Inflammatory macrophage (primary cell): ENCODE measurements around the gene SNAP23.
"Not testable (repeated sequence)": the region's sequence is repeated elsewhere in the genome, so short reads cannot be mapped to it uniquely, and the experiment has no call there.

ENCODE experiments used
- DNase-seq, 2 donors: peaks; one replicate each; pipeline ENCODE4 v3.0.0-alpha.2; 2020 to 2022

Gene SNAP23

DNA sequence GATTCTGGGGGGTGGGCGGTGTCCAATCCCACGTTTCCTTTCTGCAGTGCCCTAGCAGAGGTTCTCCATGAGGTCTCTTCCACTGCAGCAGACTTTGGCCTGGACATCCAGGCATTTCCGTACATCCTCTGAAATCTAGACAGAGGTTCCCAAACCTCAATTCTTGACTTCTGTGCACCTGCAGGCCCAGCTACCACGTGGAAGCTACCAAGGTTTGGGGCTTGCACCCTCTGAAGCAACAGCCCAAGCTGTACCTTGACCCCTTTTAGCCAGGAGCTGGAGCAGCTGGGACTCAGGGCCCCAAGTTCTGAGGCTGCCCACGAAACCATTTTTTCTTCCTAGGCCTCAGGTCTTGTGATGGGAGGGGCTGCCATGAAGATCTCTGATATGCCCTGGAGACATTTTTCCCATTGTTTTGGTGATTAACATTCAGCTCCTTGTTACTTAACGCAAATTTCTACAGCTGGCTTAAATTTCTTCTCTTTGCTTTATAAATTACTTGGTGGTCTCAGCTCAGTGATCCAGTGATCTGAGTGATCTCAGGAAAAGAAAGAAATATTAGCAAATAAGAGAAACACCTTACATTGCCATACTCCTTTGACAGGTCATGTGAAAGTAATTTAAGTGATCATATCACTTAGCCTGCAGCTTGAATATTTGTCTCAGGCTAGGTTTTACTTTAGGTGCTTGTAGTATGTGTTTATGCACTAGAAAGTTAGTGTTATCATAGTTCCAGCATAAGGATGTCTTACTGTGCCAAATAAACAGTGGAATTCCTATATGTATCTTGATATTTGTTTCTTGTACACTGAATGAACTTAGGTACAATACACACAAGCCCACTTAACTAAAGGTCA lies 3.0 kb downstream of the SNAP23 start:
- DNase-seq, result no peak

GRCh38 chr15:42499858-42500609 lies 4.6 kb downstream of the SNAP23 start:
- DNase-seq, result peak; percentile 51 to 57

- no peak for DNase-seq
Measured at GRCh38 chr15:42502477-42502876, 7.0 kb downstream of the SNAP23 start.

DNA sequence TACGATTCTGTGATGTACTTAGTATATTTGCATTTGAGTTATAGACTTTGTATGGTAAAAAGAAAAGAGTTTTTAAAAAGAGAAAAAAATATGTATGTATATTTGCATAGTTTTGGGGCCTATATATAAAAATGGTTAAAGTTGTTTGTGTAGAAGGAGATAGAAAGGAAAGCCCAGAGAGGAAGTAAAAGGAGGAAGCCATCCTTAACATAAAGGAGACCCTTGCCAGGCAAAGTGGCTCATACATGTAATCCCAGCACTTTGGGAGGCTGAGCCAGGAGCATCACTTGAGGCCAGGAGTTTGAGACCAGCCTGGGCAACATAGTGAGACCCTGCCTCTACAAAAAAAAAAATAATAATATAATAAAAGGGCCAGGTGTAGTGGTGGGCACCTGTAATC lies 8.4 kb downstream of the SNAP23 start:
- DNase-seq, result no peak

DNA sequence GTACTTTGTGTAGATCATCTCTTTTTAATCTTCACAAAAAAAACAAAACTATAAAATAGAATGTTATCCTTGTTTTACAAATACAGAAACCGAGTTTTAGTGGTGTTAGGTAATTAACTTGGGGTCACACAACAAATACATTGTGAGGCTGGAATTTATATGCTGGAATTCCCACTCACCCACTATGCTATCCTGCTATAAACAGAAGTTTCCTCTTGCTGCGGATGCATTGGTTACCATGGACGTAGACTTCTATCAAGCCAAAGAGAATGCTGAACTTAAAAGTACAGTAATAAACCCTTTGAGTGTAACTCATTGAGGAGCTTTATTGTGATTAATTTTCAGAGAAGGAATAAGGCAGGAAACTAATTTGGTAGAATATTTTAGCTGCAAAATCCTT lies 9.2 kb downstream of the SNAP23 start:
- DNase-seq, result no peak

- DNase-seq, result no peak
Measured at GRCh38 chr15:42507514-42507913, 12.1 kb downstream of the SNAP23 start.

- peak in 1 of 2 donors; percentile 7 for DNase-seq
Measured at GRCh38 chr15:42508263-42508690, 12.8 kb downstream of the SNAP23 start.

DNA sequence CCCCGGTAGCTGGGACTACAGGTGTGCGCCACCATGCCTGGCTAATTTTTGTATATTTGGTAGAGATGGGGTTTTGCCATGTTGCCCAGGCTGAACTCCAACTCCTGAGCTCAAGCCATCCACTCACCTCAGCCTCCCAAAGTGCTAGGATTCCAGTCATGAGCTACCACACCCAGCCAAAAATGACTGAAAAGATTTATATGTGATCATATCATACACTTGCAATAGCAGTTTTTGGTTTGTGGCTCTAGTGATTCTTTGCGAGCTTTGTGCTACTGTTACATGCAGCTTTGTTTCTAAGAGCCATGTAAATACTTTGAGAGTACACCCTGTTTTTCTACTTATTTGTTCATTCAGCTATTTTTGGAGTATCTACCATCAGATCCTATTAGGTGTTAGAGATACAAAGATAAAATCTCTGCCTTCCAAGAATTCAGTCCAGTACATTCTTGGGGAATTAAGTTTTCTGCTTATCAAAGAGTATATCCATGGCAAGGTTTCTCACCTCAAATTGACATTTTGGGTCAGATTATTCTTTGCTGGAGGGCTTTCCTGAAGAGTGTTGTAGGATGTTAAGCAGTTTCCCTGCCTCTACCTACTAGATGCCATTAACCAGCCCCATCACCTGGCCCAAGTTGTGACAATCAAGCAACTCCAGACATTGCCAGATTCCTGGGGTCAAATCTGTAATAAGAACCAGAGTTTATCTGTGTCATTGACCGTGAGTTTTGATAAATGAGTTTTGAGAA lies 15.0 kb downstream of the SNAP23 start:
- DNase-seq, result no peak

GRCh38 chr15:42511007-42511391 lies 15.6 kb downstream of the SNAP23 start:
- DNase-seq, result peak; percentile 54 to 82

DNA sequence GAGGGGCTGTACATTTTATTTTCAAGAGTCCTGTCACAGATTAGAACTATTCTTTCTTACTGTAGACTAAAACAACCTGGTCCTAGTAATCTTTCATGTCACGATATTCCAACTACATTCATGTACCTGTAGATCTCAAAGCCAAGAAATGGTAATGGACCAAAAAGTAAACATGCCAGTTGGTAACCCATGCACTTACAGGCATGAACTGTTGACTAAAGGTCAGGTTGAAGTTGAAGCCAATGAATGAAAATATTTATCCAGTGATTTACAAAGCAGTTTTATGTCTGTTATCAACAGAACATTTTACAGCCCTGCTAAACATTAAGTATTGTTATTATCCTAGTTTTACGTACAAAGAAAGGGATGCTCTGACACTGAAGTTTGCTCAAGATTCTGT lies 27.9 kb downstream of the SNAP23 start:
- no peak for DNase-seq

DNA sequence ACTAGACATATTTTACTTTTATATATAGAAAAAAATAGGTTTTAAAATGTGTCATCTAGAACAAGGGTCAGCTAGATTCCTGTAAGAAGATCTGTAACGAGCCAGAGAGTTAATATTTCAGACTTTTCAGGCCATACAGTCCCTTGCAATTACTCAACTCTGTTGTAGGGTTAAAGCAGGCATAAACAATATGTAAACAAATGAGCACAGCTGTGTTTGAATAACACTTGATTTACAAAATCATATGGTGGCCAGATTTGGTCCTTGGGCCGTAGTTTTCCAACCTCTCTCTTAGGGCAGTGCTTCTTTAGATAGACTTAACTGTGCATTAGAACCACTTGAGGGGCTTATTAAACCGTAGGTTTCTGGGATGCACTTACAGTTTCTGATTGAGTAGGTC lies 33.5 kb downstream of the SNAP23 start:
- no peak for DNase-seq

DNA sequence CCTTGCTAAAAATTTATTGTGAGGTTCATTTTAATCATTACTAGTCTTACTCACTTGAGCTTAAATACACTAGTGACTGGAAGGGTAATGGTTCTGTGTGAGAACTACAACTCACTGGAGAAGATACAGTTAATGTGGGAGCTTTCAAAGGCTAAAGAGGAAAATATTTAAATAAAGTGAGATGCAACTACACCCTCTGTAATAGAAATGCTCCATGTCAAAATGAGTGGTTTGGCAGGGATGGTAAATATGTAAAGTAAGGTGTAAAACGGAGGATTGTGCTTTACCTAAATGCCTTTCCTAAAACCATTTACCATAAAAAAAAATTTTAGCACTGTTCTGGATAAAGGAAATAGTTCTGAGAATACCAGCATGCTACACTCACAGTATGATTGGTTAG lies 37.8 kb downstream of the SNAP23 start:
- DNase-seq, result no peak

DNA sequence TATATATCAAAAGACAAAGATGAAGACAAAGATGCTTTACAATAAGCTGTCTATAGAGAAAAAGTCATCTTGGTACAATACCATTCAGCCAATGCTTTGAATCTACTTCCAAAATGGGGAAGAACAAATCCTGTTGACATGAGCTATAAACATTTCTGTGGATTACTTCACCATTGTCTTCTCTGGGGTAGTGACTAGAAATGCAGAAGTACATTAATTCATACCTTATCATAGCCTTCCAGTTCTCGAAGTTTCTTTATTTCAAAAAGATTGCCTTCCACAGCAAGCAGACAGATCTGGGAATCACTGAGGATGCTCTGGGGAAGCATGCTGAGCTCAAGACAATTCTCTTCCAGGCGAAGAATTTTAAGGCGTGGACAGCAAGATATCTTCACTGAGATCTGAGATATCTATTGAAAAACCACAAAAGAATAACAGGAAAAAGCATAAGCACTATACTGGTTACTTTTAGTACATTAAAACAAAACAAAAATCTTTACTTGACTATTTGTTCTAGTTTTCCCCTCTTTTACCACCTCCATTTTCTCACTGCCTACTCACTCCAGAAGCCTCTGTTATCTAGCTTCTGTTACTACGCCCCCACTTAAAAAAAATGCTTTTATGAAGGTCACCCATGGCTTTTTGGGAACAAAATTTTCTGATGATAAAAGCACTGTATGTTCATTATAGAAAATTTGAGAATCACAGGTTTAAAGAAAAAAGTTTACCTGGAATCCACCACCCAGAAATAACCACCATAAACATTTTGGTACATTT lies 49.6 kb downstream of the SNAP23 start:
- DNase-seq, result peak; percentile 57 to 82

DNA sequence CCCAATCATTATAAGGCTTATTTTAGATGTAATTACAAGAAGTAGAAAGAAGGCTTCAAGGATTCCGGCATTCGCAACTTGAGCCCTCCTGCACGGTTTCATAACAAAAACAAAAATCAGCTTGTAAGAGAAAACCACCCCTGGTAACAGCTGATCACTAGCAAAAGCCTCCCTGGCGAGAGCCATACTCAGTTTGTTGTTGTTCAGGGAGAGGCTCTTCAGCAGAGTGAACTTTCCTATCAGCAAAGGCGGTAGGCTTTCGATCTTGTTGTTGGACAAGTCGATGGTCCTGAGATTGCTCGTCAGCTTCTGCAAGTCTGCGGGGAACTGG lies 52.4 kb downstream of the SNAP23 start:
- DNase-seq, result no peak

GRCh38 chr15:42548249-42549031 lies 53.0 kb downstream of the SNAP23 start, which contains the start of the genes HAUS2 and LRRC57:
Gene HAUS2, plus strand, starts transcription at chr15:42548838. Its CDS starts 35 bp downstream, at chr15:42548873.
Gene LRRC57, minus strand, starts transcription at chr15:42548793. Its CDS starts 359 bp downstream, at chr15:42548434.
- peak; percentile 83 to 89 for DNase-seq

- DNase-seq, result peak; percentile 57 to 62
Measured at GRCh38 chr15:42549032-42549491, 53.6 kb downstream of the SNAP23 start.

DNA sequence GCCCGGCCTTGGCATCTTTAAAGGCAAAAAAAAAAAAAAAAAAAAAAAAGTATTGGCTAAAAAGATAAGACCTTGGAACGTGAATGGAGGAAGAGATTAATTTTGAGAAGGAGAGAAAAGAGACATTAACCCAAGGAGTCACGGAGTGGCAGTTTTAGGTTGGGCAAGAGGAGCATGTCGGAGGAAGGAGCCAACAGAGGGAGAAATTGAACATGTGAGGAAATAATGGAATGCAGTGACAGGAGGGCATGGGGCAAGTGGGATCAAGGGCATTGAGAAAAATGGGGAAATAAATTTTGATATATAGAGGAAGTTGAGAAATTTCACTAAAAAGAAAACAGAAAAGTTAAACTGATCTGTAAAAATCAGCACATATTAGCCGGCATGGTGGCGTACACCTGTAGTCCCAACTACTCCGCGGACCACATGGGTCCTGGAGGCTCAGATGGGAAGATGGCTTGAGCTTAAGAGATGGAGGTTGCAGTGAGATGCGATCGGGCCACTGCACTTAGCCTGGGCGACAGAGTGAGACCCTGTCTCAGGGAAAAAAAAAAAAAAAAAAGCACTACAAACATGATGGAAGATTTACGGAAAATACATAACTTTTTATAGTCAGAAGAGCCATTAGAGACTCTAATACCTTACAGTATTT lies 54.4 kb downstream of the SNAP23 start:
- peak; percentile 56 to 73 for DNase-seq

- no peak for DNase-seq
Measured at GRCh38 chr15:42553554-42553953, 58.1 kb downstream of the SNAP23 start.

DNA sequence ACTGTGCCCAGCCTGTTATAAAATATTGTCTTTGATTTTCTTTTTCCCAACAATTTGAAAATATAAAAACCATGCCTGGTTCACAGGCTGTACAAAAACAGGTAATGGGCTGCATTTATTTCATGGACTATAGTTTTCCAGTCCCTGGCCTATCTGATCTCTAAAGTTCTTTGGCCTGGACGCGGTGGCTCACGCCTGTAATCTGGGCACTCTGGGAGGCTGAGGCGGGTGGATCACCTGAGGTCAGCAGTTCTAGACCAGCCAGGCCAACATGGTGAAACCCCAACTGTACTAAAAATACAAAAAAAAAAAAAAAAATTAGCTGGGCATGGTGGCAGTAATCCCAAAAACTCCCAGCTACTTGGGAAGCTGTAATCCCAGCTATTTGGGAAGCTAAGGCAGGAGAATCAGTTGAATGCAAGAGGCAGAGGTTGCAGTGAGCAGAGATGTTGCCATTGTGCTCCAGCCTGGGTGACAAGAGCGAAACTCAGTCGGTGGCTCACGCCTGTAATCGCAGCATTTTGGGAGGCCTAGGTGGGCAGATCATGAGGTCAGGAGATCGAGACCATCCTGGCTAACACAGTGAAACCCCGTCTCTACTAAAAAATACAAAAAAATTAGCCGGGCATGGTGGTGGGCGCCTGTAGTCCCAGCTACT lies 61.2 kb downstream of the SNAP23 start:
- DNase-seq, result not testable (repeated sequence)

DNA sequence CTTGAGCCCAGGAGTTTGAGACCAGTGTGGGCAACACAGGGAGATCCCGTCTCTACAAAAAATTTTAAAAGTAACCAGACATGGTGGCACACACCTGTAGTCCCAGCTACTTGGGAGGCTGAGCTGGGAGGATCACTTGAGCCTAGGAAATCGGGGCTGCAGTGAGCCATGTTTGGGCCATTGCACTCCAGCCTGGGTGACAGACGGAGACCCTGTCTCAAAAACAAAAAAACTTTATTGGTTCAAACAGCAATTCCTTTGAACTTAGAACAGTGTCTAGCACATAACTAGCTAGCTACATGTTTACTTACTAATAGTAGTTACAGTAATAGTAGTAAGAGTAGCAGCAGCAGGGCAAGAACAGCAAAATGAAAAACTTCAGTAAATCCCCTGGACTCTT lies 63.3 kb downstream of the SNAP23 start:
- DNase-seq, result no peak
